Peyer's patch (tissue), 4 donors: ENCODE results near the gene TTC23.

ENCODE experiments used
- POLR2A ChIP-seq, 2 donors: fragments of 450-650 bp; IDR thresholded peaks; one replicate each; pipeline ENCODE4 v1.5.1; 2017; ENCODE audit warnings: antibody characterized with exemption in 2 of 2, mild to moderate bottlenecking in 2 of 2, moderate library complexity in 2 of 2
- TF ChIP-seq, protein P1 (sequence below), 6 experiments: fragments of 450-650 bp in 4 of 6; fragments of 200-600 bp in 2 of 6; sonication (generic) in 1 of 6; IDR thresholded peaks; one replicate each; pipeline ENCODE4 v1.5.1; 2017 to 2019; ENCODE audit warnings: antibody characterized with exemption in 6 of 6, mild to moderate bottlenecking in 3 of 6, moderate library complexity in 1 of 6

DNA sequence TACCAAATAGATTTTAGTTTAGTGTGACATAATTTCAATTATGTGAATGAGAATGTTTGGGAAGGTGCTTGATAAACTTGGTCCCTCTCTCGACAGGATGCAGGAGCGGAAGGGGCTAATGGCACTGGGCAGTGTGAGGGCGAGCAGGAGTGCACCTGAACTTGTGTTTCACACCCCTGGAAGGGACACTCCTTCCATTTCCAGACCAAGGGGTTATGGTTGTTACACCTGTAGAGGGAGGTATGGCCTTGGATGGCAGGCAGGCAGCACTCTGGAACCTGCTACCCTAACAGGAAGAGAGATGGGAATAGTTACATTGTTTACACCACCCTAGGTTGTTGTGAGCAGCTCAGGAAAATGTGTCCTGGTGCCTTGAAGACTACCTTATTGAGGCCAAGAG is 122.5 kb downstream of the TTC23 start:
- TF ChIP-seq, protein P1, sequence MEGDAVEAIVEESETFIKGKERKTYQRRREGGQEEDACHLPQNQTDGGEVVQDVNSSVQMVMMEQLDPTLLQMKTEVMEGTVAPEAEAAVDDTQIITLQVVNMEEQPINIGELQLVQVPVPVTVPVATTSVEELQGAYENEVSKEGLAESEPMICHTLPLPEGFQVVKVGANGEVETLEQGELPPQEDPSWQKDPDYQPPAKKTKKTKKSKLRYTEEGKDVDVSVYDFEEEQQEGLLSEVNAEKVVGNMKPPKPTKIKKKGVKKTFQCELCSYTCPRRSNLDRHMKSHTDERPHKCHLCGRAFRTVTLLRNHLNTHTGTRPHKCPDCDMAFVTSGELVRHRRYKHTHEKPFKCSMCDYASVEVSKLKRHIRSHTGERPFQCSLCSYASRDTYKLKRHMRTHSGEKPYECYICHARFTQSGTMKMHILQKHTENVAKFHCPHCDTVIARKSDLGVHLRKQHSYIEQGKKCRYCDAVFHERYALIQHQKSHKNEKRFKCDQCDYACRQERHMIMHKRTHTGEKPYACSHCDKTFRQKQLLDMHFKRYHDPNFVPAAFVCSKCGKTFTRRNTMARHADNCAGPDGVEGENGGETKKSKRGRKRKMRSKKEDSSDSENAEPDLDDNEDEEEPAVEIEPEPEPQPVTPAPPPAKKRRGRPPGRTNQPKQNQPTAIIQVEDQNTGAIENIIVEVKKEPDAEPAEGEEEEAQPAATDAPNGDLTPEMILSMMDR (IDR thresholded peaks at IDR 0.05): no peak
- TF ChIP-seq POLR2A (IDR thresholded peaks at IDR 0.05): no peak
